H4 (cell line): ENCODE data around the gene CLDN3. TPM values are rescaled to one million over a fixed set of nuclear protein-coding genes. Genes with fewer than 3 reads are reported as not detected.
"Not testable (repeated sequence)": the region's sequence is repeated elsewhere in the genome, so short reads cannot be mapped to it uniquely, and the experiment has no call there.

Source experiments
- DNase-seq: peaks from one replicate; pipeline ENCODE4 v3.0.0-alpha.2; 2015; ENCODE audit warnings: low spot score
- total RNA-seq: library from RNA; depleted of rRNA; stranded (reverse); fragments of >200 nt; shearing (Covaris generic); gene quantifications from 2 replicates; pipeline ENCODE4 v1.2.3, GENCODE V29; 2014; rRNA removed

CLDN3 gene
- total RNA-seq, 1 experiment from 2014 or later, result not detected

- DNase-seq, result no peak
Measured at GRCh38 chr7:73736885-73737284, 33.2 kb downstream of the CLDN3 start.

GRCh38 chr7:73735528-73735905 lies 34.6 kb downstream of the CLDN3 start:
- DNase-seq, result no peak

GRCh38 chr7:73734619-73735527 lies 35.2 kb downstream of the CLDN3 start:
- peak; percentile 98 for DNase-seq

- DNase-seq, result no peak
Measured at GRCh38 chr7:73732397-73732796, 37.7 kb downstream of the CLDN3 start.

GRCh38 chr7:73730485-73730884 lies 39.6 kb downstream of the CLDN3 start:
- DNase-seq, result no peak

GRCh38 chr7:73728551-73728950 lies 41.5 kb downstream of the CLDN3 start:
- DNase-seq, result peak; percentile 9

- DNase-seq, result no peak
Measured at GRCh38 chr7:73727952-73728351, 42.1 kb downstream of the CLDN3 start.

GRCh38 chr7:73726083-73726466 lies 44.0 kb downstream of the CLDN3 start:
- DNase-seq, result no peak

GRCh38 chr7:73723813-73724212 lies 46.3 kb downstream of the CLDN3 start:
- DNase-seq, result no peak

- DNase-seq, result no peak
Measured at GRCh38 chr7:73722785-73723184, 47.3 kb downstream of the CLDN3 start.

- DNase-seq, result peak; percentile 67
Measured at GRCh38 chr7:73722182-73722581, 47.9 kb downstream of the CLDN3 start.

- DNase-seq, result peak; percentile 94
Measured at GRCh38 chr7:73721377-73721817, 48.7 kb downstream of the CLDN3 start.

GRCh38 chr7:73720443-73720842 lies 49.6 kb downstream of the CLDN3 start:
- not testable (repeated sequence) for DNase-seq

GRCh38 chr7:73719806-73720169 lies 50.3 kb downstream of the CLDN3 start:
- DNase-seq, result no peak

Other genes starting within 250 kb of the CLDN3 start
- 68.6 and 74.8 TPM in 2 replicates for gene BAZ1B, start 248.0 kb downstream of the CLDN3 start, total RNA-seq
- 19.5 and 37.4 TPM in 2 replicates for gene BCL7B, start 212.6 kb downstream of the CLDN3 start, total RNA-seq
- 57.0 and 68.6 TPM in 2 replicates for gene TBL2, start 191.7 kb downstream of the CLDN3 start, total RNA-seq
- gene MLXIPL, start 145.7 kb downstream of the CLDN3 start, total RNA-seq, result not detected in 2 replicates
- gene VPS37D, start 102.4 kb downstream of the CLDN3 start, total RNA-seq, result 3.7 and 6.3 TPM in 2 replicates
- 2.0 and 2.7 TPM in 2 replicates for gene DNAJC30, start 86.8 kb downstream of the CLDN3 start, total RNA-seq
- 31.9 and 80.5 TPM in 2 replicates for gene BUD23, start 86.7 kb downstream of the CLDN3 start, total RNA-seq
- 3.5 and 12.1 TPM in 2 replicates for gene STX1A, start 50.6 kb downstream of the CLDN3 start, total RNA-seq
- gene ABHD11, start 31.5 kb downstream of the CLDN3 start, total RNA-seq, result 25.8 and 37.7 TPM in 2 replicates
- 1.2 and 4.0 TPM in 2 replicates for gene CLDN4, start 60.7 kb upstream of the CLDN3 start, total RNA-seq
- 0.48 and 3.3 TPM in 2 replicates for gene METTL27, start 72.2 kb upstream of the CLDN3 start, total RNA-seq
- gene TMEM270, start 90.9 kb upstream of the CLDN3 start, total RNA-seq, result 0.21 TPM in 1 of 2 replicates, not detected in the other